Gastrocnemius medialis (tissue), 4 donors: Measurements from ENCODE around the gene GMFB. TPM values are rescaled to one million over a fixed set of nuclear protein-coding genes. Genes with fewer than 3 reads are reported as not detected.

Experiments used
- ATAC-seq, 2 donors: fragments of 150-250 bp; one replicate each; pipeline ENCODE4 v1.9.1; 2016
- DNase-seq, 2 donors: peaks; one replicate each; pipeline ENCODE4 v3.0.0-alpha.2; 2019
- H3K27ac ChIP-seq, 4 donors: fragments of 200-600 bp; sonication (generic); 1 replicate in 1 of 4; 2 replicates in 3 of 4; pipeline ENCODE4 v1.5.1; 2016 to 2018; ENCODE audit warnings: mild to moderate bottlenecking in 2 of 4, moderate library complexity in 1 of 4
- H3K27me3 ChIP-seq, 3 donors: fragments of 200-600 bp; sonication (generic) in 2 of 3; 1 replicate in 1 of 3; 2 replicates in 2 of 3; pipeline versions ENCODE4 v1.5.1 to v1.6.0; 2016 to 2019; ENCODE audit warnings: mild to moderate bottlenecking in 1 of 3, moderate library complexity in 1 of 3
- H3K36me3 ChIP-seq, 2 donors: fragments of 200-600 bp; sonication (generic) in 1 of 2; one replicate each; pipeline ENCODE4 v1.5.1; 2017 to 2018
- H3K4me1 ChIP-seq, 2 donors: fragments of 200-600 bp; sonication (generic) in 1 of 2; one replicate each; pipeline ENCODE4 v1.5.1; 2016 to 2017; ENCODE audit warnings: mild to moderate bottlenecking in 2 of 2
- H3K4me3 ChIP-seq, 4 donors: fragments of 200-600 bp; sonication (generic) in 3 of 4; 1 replicate in 1 of 4; 2 replicates in 3 of 4; pipeline ENCODE4 v1.5.1; 2016 to 2019; ENCODE audit warnings: mild to moderate bottlenecking in 2 of 4
- H3K9me3 ChIP-seq, 3 donors: fragments of 200-600 bp; sonication (generic) in 2 of 3; 1 replicate in 1 of 3; 2 replicates in 2 of 3; pipeline ENCODE4 v1.5.1; 2016 to 2019
- POLR2A ChIP-seq, 2 donors: fragments of 450-650 bp; IDR thresholded peaks; one replicate each; pipeline ENCODE4 v1.6.1; 2017; ENCODE audit warnings: antibody characterized with exemption in 2 of 2, mild to moderate bottlenecking in 2 of 2, moderate library complexity in 2 of 2
- in situ Hi-C, 4 donors: fragments of 200-750 bp; cut with MboI; loops; one replicate each; pipeline versions ENCODE4 v1.15.0 to v1.8.0; 2017; ENCODE audit warnings: low sequenced_read_pairs in 4 of 4
- intact Hi-C: fragments of 100-400 bp; cut with DNase I; formaldehyde crosslinking; loops from one replicate; pipeline ENCODE4 v1.15.1; 2023; ENCODE audit warnings: low total_unique reads
- total RNA-seq, 4 donors: library from RNA; depleted of rRNA; stranded (reverse); fragments of >200 nt; gene quantifications; one replicate each; pipeline versions ENCODE4 v1.1.0 to v1.2.3, GENCODE V29; 2016
- TF ChIP-seq, protein P1 (sequence below), 5 experiments: fragments of 450-650 bp in 3 of 5; fragments of 200-600 bp in 2 of 5; sonication (generic) in 2 of 5; IDR thresholded peaks in 4 of 5; conservative IDR thresholded peaks in 1 of 5; 1 replicate in 4 of 5; 2 replicates in 1 of 5; pipeline ENCODE4 v1.5.1; 2016 to 2019; ENCODE audit warnings: antibody characterized with exemption in 5 of 5, mild to moderate bottlenecking in 3 of 5, moderate library complexity in 3 of 5

GMFB gene
- total RNA-seq, 4 donors from 2014 or later = 5.0 to 21.7 (median 7.3) TPM

DNA sequence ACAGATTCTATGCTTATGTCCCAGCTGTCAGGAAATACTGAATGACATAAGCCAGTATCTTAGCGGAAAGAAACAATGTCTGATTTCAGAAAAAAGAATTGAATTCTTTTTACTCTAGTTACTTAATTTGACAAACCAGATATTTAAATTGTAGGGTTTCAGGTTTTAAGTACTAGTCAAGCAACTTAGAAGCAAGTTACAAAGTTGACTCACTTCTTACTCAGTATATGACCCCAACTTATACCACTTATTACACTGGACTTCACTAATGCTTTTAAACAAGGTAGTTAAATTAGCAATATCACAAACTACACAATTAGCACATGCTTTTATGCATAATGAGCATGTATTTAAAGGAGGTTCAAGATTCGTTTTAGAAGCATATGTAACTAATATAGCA lies 7.1 kb downstream of the GMFB start:
- in situ Hi-C loops = no loop called here
- H3K9me3 ChIP-seq = no peaks in the 10 kb centered on the region
- peaks cover 11 to 22% of the 10 kb centered on the region in 2 donors for H3K4me1 ChIP-seq
- intact Hi-C loops = no loop called here
- TF ChIP-seq POLR2A (IDR thresholded peaks at IDR 0.05) = no peak
- TF ChIP-seq, protein P1, sequence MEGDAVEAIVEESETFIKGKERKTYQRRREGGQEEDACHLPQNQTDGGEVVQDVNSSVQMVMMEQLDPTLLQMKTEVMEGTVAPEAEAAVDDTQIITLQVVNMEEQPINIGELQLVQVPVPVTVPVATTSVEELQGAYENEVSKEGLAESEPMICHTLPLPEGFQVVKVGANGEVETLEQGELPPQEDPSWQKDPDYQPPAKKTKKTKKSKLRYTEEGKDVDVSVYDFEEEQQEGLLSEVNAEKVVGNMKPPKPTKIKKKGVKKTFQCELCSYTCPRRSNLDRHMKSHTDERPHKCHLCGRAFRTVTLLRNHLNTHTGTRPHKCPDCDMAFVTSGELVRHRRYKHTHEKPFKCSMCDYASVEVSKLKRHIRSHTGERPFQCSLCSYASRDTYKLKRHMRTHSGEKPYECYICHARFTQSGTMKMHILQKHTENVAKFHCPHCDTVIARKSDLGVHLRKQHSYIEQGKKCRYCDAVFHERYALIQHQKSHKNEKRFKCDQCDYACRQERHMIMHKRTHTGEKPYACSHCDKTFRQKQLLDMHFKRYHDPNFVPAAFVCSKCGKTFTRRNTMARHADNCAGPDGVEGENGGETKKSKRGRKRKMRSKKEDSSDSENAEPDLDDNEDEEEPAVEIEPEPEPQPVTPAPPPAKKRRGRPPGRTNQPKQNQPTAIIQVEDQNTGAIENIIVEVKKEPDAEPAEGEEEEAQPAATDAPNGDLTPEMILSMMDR (IDR thresholded peaks at IDR 0.05 in 4 of 5, conservative IDR thresholded peaks at IDR 0.05 in 1 of 5) = no peak
- H3K27me3 ChIP-seq = no peaks in the 10 kb centered on the region
- H3K36me3 ChIP-seq = peaks cover 0 to 10% of the 10 kb centered on the region in 2 donors
- ATAC-seq (no peak), DNase-seq (no peak)
- H3K4me3 ChIP-seq = no peak overlapping the region
- H3K27ac ChIP-seq = no peak overlapping the region

DNA sequence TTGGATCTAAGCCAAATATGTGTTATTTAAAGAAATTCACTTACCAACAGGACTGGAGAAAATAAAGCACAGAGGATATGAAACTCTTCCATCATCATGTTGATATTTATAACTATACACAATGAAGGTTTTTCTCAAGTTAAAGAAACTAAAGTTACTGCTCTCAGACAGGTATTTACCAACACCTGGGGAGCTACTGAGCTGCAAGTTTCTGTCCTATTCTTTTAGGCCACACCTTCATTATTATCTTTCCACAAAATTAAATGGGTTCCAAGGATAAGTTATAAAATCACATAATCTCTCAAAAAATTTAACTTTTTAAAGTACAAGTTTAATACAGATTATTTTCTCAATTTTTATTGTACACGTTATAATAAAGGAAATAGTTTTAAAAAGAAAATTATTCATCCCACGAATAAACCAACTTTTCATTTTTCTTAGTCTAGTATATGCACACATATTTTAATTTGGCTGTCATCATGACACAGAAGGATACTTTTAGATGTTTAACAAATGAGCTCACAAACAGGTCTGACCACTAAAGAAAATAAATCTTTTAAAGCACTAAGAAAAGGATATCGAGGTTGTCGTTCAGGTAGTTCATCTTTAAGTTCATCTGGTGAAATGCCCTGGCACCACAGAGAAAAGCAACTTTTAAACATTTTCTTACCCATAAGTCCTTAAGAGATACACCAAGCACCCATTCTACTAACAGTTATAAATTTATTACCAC lies 7.8 kb downstream of the GMFB start:
- H3K4me1 ChIP-seq = peaks cover 10 to 16% of the 10 kb centered on the region in 2 donors
- ATAC-seq = no peak

DNA sequence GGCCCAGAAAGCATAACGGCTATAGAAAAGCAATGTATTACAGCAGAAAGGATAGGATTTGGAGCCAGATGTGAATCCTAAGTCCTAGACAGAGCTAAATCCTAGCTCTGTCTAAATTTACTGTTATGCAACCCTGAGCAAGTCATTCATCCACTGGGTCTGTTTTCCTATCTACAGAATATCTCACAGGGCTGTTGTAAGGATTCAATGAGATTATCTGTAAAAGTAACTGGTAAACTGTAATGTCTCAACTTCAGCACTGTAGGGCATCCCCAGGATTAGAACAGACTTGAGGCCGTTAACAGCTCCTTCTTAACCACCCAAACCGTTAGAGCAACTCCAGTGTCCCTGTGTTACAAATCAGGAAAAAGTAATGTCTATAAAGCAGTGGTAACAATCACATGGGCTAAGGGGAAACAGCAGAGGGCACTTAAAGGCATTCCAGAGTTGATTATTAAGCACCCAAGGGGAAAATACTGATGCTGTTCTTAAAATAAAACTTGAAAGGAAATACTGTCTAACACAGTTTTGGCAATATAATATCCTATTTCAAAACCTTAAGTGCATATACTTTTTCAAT lies 10.1 kb downstream of the GMFB start:
- in situ Hi-C loops (no loop called here), intact Hi-C loops (no loop called here)
- TF ChIP-seq, protein P1 (IDR thresholded peaks at IDR 0.05 in 4 of 5, conservative IDR thresholded peaks at IDR 0.05 in 1 of 5) = no peak
- TF ChIP-seq POLR2A (IDR thresholded peaks at IDR 0.05) = no peak
- Histone ChIP-seq H3K27me3 (no peaks in the 10 kb centered on the region), H3K4me3 (no peak overlapping the region), H3K27ac (no peak overlapping the region), H3K4me1 (peaks cover 2 to 10% of the 10 kb centered on the region in 2 donors), H3K36me3 (peaks cover 0 to 11% of the 10 kb centered on the region in 2 donors), H3K9me3 (no peaks in the 10 kb centered on the region)
- no peak for DNase-seq
- ATAC-seq = no peak

More for the DNA sequence above, 7.8 kb downstream of the GMFB start:
- Histone ChIP-seq H3K36me3 (peaks cover 0 to 11% of the 10 kb centered on the region in 2 donors), H3K9me3 (no peaks in the 10 kb centered on the region), H3K4me3 (no peak overlapping the region), H3K27ac (no peak overlapping the region), H3K27me3 (no peaks in the 10 kb centered on the region)
- intact Hi-C loops = no loop called here
- no peak for DNase-seq
- TF ChIP-seq POLR2A (IDR thresholded peaks at IDR 0.05) = no peak
- TF ChIP-seq, protein P1 (IDR thresholded peaks at IDR 0.05 in 4 of 5, conservative IDR thresholded peaks at IDR 0.05 in 1 of 5) = no peak
- in situ Hi-C loops = no loop called here

DNA sequence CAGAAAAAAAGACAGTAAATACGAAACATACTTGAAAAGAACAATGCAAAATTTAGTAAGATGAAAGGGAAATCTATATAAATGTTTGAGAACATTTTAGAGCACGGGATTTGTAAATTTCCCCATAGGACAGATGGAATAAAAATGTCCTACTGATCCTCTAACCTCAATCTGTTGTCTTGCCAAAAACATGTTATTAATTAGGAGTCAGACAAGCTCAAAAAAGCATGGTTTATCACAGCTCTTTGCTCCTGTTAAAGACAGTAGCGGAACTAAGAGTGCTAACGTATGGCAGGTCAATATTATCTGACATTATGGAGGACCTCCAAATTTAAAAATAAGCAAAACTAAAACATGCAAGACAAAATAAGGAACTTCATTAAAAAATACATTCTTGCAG lies 12.9 kb downstream of the GMFB start:
- peaks cover 0 to 10% of the 10 kb centered on the region in 2 donors for H3K4me1 ChIP-seq
- intact Hi-C loops = no loop called here
- ATAC-seq (no peak), DNase-seq (no peak)
- no peak overlapping the region for H3K4me3 ChIP-seq
- in situ Hi-C loops = no loop called here
- H3K27me3 ChIP-seq = no peaks in the 10 kb centered on the region
- H3K27ac ChIP-seq = no peak overlapping the region
- TF ChIP-seq, protein P1 (IDR thresholded peaks at IDR 0.05 in 4 of 5, conservative IDR thresholded peaks at IDR 0.05 in 1 of 5) = no peak
- no peak for TF ChIP-seq POLR2A (IDR thresholded peaks at IDR 0.05)
- H3K9me3 ChIP-seq = no peaks in the 10 kb centered on the region
- H3K36me3 ChIP-seq = peaks cover 0 to 11% of the 10 kb centered on the region in 2 donors
